ES-I3 (cell line): ENCODE data around the gene PDE11A.

ENCODE experiments used
- H3K36me3 ChIP-seq: 2 replicates; pipeline ENCODE4 v1.6.1; 2013; ENCODE audit warnings: mild to moderate bottlenecking, low read length, control low read depth, moderate library complexity; ENCODE audit not compliant: insufficient read depth
- H3K4me1 ChIP-seq: 2 replicates; pipeline ENCODE4 v1.6.1; 2013; ENCODE audit warnings: mild to moderate bottlenecking, control low read depth, low read length; ENCODE audit not compliant: insufficient read depth
- H3K9ac ChIP-seq: 2 replicates; pipeline ENCODE4 v1.6.1; 2013; ENCODE audit warnings: low read depth, mild to moderate bottlenecking, low read length, moderate library complexity
- H3K9me3 ChIP-seq: 2 replicates; pipeline ENCODE4 v1.6.1; 2013; ENCODE audit warnings: mild to moderate bottlenecking, low read length, moderate library complexity; ENCODE audit not compliant: control insufficient read depth, insufficient read depth

Gene PDE11A

DNA sequence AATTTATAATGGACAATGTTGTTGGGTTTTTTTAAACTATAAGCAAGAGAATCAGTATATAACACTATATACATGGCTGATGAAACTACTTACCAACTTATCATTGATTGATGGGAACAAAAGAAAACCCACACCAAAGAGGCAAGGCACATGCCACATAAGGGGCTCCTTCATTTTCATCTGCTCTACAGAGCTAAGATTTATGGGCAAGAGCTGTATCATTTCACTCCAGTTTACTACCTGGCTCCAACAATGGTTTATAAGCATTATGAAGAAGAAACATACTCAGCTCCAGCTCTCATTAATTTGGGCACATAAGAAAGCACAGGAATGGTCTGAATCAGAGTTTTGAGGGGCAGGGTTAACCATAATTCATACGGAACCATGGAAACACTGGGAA, 396.8 kb downstream of the PDE11A start:
- Histone ChIP-seq H3K9ac (no peak overlapping the region), H3K36me3 (no peaks in the 10 kb centered on the region), H3K9me3 (no peaks in the 10 kb centered on the region), H3K4me1 (peaks cover 5% of the 10 kb centered on the region; the same call in 1 of the 2 replicates)

DNA sequence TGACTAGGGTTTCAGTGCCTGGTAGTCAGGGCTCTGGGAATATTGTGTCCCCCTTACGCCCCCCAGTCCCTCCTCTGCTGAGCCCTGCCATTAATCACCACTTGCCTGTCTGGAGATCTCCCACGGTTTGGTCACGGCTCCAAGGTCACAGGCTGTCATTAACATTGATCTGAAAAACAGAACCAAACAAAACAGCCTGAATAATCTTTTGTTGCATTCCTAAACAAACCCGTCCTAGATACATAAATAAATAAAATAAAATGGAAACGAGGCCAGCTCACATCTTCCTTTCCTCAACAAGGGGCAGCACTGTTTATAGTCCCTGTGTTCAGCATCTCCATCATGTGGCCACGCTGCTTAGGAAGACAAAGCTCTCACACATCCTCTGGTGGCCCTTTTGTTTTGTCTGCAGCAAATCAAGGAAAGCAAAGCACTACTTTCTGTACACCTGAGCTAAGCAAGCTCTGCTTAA, 397.2 kb downstream of the PDE11A start:
- Histone ChIP-seq H3K4me1 (peaks cover 7% of the 10 kb centered on the region), H3K36me3 (no peaks in the 10 kb centered on the region), H3K9ac (no peak overlapping the region), H3K9me3 (no peaks in the 10 kb centered on the region)

DNA sequence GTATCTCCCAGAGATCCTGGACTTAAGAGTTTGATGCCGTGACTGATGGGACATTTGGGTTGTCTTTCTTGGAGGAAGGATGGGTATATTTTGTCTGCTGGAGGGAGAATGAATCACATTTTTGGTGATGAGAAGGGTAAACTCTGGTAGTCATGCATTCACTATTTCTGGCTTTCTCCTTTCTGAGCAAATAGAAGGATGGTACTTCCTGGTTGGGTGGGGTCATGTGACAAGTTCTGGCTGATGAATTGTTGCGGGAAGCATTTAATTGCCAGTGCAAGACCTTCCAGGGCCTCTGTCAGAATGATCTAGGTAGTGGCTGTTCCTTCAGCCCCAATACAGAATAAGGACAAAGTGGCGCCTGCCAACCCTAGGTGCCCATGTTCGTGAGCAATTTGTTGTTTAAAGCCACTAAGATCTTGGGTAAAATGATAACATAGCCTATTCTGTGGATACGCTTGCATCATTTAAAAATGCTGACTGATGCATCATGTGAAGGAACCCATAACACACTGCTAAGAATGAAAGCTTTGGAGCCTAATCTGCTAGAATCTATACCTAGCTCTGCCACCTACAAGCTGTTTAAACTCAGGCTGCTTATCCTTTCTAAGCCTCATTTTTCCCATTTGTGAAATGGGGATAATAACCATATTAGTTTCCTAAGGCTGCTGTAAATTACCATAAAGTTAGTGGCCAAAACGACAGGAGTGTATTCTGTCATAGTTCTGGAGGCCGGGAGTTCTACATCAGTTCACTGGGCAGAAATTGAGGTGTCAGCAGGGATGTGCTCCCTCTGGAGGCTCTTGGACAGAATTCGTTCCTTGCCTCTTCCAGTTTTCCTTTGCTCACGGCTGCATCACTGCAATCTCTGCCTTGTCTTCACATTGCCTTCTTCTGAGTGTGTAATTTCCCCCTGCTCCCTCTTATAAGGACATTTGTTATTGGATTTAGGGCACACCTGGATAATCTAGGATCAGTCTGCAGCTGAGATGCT, 398.7 kb downstream of the PDE11A start:
- no peak overlapping the region for H3K9ac ChIP-seq
- H3K9me3 ChIP-seq = no peaks in the 10 kb centered on the region
- no peaks in the 10 kb centered on the region for H3K36me3 ChIP-seq
- H3K4me1 ChIP-seq = peaks cover 7% of the 10 kb centered on the region

DNA sequence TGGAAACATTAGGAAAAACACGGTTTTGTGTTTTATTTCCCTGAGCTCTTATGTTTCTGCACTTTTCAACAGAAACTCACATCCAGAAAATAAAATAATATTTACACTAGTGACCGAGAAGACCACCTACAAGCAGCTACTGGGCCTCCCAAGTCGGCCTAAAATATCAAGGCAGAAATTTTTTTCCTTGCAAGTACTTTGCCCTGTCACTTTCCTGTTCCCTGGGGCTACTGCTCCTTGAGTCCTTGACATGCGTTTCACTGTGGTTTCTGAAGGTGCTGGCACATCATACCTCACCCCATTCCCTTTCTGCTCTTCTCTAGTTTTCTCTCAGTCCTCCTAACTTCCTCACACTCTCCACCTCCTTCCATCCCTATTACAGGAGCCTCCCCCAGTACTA, 400.9 kb downstream of the PDE11A start:
- H3K36me3 ChIP-seq = no peaks in the 10 kb centered on the region
- H3K9me3 ChIP-seq = no peaks in the 10 kb centered on the region
- H3K9ac ChIP-seq = no peak overlapping the region
- peaks cover 7% of the 10 kb centered on the region for H3K4me1 ChIP-seq

DNA sequence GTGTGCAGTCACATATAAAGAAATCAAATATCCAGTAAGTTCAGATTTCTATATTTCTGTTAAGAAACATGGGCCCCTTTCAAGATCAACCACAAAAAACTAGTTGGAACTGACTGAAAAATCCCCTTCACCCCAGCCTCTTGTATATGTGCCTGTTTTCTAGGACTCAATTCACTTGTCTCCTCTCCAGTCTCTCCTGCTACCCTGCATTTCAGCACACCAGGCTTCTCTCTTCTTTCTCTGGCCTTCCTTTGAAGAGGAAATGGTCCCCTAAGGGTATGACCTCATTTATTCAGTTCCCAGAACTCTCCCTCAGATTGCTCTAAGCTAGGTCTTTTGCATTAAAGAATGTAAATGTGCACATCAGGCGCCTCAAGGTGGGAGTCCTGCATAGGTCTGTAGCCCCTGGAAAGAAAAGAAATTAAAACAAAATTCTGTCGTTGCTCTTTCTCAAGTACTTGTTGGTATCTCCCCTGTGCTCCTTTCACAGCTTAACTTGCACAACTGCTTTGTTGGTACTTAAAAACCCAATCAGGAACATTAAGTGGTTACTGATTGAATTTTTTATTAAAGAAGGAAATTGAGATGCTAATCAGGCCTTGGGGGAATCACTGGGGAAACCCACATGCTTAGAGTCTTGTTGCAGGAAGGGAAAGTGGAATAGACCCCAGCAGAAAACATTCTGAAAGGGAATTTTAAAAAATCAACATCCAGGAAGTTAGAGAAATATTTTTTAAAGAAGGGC, 401.6 kb downstream of the PDE11A start:
- Histone ChIP-seq H3K4me1 (peaks cover 7% of the 10 kb centered on the region), H3K9me3 (no peaks in the 10 kb centered on the region), H3K9ac (no peak overlapping the region), H3K36me3 (no peaks in the 10 kb centered on the region)

DNA sequence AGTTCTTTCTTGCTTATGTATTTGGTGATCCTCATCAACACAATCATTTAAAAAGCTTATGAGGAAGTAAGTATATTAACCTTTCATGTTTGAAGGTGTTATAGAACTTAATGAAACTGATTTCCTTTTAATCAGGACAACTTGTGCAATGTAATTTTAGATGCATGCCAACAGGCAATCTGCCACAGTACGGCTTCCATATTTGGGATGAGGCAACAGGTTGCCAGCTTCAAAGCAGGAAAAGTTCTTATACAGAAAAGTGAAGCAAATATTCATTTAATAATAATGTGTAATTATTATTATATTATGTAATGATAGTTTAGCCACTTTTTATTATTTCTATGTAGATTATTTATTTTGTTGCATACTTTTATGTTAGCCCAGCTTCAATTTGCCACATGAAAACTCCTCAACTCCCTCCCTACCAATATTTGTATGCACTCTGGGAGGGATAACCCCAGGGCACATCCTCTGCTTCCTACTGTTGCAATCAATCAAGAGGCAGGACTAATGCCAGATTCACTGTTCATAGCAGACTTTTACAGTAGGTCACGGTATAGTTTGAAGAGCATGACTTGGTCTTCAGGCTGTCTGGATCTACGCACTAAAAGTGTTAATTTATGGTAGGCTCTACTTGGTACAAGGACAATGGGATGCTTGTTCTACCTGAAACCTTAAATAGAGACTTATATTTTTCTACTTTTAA, 402.8 kb downstream of the PDE11A start:
- no peaks in the 10 kb centered on the region for H3K9me3 ChIP-seq
- H3K9ac ChIP-seq = no peak overlapping the region
- no peaks in the 10 kb centered on the region for H3K36me3 ChIP-seq
- peaks cover 7% of the 10 kb centered on the region for H3K4me1 ChIP-seq

DNA sequence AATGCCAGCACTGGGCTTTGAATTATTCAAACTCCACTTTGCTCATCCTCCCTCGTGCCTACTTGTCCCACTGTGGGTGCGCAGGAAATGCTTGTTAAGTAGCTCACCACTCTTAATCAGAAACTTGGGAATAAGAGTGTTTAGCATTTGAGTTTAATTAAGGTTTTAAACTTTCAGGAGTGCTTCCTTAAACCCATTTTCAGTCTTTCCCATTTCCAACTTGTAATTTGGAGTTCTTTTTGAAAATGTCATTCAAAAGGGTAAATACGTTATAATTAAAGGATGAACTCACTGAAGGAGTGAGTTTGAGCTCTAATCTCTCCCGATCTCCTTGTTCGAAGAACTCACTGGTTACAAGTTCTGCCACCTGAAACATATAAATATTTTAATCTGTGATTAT, 403.4 kb downstream of the PDE11A start:
- Histone ChIP-seq H3K4me1 (peaks cover 7% of the 10 kb centered on the region), H3K9me3 (no peaks in the 10 kb centered on the region)

DNA sequence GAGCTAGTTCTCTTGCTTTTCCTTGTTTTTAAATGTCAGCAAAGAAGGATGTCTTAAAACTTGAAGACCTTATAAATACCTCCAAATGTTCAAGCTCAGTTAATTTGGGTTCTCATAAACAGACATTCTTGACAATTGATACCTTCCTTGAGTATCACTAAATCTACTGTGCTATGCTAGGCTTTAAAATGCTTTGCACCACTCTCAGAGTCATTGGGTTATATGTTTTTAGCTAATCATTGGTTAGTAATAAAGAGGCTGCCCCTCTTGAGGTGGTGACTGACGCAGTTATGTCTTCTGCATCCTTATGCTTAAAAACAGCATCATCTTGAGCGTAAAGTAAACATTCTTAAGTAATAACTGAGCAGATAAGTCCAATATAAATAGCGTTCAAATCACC, 404.0 kb downstream of the PDE11A start:
- Histone ChIP-seq H3K36me3 (no peaks in the 10 kb centered on the region), H3K4me1 (peaks cover 7% of the 10 kb centered on the region)

More for the DNA sequence above, 403.4 kb downstream of the PDE11A start:
- Histone ChIP-seq H3K36me3 (no peaks in the 10 kb centered on the region), H3K9ac (no peak overlapping the region)

DNA sequence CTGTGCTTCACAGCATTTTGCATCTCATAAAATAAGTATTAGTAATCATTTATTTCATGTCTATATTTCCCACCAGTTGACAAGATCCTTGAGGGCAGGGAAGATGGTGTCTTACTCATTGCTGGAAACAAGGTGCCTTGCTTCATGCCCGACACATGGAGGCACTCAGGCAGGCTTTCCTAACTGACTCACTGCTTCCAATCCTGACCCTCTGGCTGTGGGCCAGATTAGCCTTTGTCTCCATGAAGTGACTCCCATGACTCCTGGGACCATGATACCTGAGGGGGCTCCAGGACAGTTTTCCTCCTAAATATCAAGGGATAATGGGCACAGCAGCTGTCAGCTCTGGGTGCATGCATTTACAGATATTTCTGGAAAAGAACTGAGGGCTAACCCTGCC, 405.0 kb downstream of the PDE11A start:
- H3K4me1 ChIP-seq = peaks cover 7% of the 10 kb centered on the region
- no peaks in the 10 kb centered on the region for H3K9me3 ChIP-seq
- no peaks in the 10 kb centered on the region for H3K36me3 ChIP-seq
- no peak overlapping the region for H3K9ac ChIP-seq

More for the DNA sequence above, 404.0 kb downstream of the PDE11A start:
- H3K9me3 ChIP-seq = no peaks in the 10 kb centered on the region
- no peak overlapping the region for H3K9ac ChIP-seq

DNA sequence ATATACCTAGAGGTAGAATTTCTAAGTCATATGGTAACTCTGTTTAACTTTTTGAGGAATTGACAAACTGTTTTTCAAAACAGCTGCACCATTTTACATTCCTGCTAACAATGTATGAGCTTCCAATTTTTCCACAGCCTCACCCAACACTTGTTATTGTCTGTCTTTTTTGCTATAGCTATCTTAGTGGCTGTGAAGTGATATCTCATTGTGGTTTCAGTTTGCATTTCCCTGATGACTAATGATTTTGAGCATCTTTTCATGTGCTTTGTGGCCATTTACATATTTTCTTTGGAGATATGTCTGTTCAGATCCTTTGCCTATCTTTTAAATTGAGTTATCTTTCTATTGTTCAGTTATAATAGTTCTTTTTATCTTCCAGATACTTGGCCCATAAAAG, 406.2 kb downstream of the PDE11A start:
- Histone ChIP-seq H3K4me1 (peaks cover 7% of the 10 kb centered on the region), H3K36me3 (no peaks in the 10 kb centered on the region), H3K9ac (no peak overlapping the region), H3K9me3 (no peaks in the 10 kb centered on the region)

DNA sequence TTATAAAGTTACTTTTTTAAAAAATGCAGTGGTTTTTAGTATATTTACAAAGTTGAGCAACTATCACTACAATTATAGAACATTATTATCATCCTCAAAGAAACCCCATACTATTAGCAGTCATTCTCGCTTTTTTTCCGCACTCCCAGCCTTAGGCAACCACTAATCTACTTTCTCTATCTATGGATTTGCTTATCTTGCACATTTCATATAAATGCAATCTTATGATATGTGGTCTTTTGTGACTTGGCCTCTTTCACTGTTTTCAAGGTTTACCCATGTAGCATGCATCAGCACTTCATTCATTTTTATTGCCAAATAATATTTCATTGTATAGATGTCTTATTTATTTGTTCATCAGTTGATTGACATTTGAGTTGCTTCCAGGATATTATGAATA, 406.6 kb downstream of the PDE11A start:
- Histone ChIP-seq H3K4me1 (peaks cover 3% of the 10 kb centered on the region; the same call in 1 of the 2 replicates), H3K9me3 (no peaks in the 10 kb centered on the region), H3K9ac (no peak overlapping the region), H3K36me3 (no peaks in the 10 kb centered on the region)

DNA sequence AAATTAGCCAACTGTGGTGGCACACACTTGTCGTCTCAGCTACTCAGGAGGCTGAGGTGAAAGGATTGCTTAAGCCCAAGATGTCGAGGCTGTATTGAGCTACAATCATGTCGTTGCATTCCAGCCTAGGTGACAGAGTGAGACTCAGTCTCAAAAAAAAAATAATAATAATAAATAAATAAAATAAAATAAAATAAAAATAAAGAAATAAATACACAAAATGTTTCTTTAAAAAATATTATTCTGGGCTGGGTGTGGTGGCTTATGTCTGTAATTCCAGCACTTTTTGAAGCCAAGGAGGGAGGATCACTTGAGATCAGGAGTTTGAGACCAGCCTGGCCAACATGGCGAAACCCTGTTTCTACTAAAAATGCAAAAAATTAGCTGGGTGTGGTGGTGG, 407.2 kb downstream of the PDE11A start:
- Histone ChIP-seq H3K36me3 (no peaks in the 10 kb centered on the region), H3K9me3 (no peaks in the 10 kb centered on the region), H3K4me1 (no peaks in the 10 kb centered on the region), H3K9ac (no peak overlapping the region)

DNA sequence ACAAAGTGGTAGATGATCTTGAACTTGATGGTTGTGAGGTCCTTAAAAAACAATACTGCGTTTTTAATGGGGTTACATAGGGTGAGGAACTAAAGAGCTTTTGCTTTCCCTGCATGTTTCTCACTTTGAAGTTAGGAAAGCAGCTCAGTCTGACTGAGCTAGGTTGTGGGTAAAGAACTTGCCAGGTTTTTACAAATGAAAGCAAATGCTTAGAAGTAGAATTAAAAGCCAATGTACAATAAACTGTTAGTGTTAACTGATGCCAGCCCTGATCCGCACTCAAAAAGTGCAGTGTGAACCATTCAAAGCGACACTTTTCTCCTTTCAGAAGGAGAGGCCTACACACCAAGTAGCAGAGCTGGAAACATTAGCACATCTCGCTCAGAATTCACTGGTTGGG, 409.7 kb downstream of the PDE11A start:
- no peaks in the 10 kb centered on the region for H3K9me3 ChIP-seq
- peaks cover 11% of the 10 kb centered on the region for H3K4me1 ChIP-seq
- no peaks in the 10 kb centered on the region for H3K36me3 ChIP-seq
- no peak overlapping the region for H3K9ac ChIP-seq

DNA sequence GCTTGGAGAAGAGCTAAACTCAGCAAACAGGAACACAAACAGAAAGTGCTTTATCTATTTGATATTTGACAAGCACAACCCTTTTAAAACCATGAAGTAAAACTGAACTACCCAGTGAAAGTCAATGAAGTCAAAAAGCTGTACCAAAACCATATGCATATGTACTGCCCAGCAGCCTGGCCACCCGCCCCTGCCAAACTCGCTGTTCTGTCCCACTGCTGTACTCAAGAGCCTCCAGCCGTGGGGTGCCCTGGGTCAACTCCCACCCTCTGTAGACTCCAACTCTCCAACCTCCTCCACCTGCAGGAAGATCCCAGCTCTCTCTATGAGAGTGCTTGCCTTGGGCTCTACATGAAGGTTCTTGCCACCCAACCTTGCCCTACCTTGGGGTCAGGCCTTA, 411.8 kb downstream of the PDE11A start:
- Histone ChIP-seq H3K36me3 (no peaks in the 10 kb centered on the region), H3K9ac (no peak overlapping the region), H3K9me3 (no peaks in the 10 kb centered on the region), H3K4me1 (peaks cover 11% of the 10 kb centered on the region)
